PFSK-1 (cell line): ENCODE results near the gene FANCG.

Experiments used
- FOXP2 ChIP-seq: optimal IDR thresholded peaks from 2 replicates; pipeline ENCODE3; 2011; ENCODE audit warnings: borderline replicate concordance, control low read depth, inconsistent platforms; ENCODE audit not compliant: insufficient read depth; ENCODE audit errors: extremely low read length, extremely low read depth
- POLR2AphosphoS5 ChIP-seq: IDR thresholded peaks from 2 replicates; pipeline ENCODE4 v1.6.1; 2012; ENCODE audit warnings: low read depth, mild to moderate bottlenecking, control low read depth, low read length, moderate library complexity
- REST ChIP-seq, 2 experiments: IDR thresholded peaks; 2 replicates each; pipeline versions ENCODE4 v1.6.1 to v1.8.0; 2011 to 2012; ENCODE audit warnings: low read depth in 2 of 2, low read length in 2 of 2, control low read depth in 1 of 2, inconsistent platforms in 1 of 2, mild to moderate bottlenecking in 1 of 2, moderate library complexity in 1 of 2; ENCODE audit not compliant: insufficient read depth in 1 of 2
- SIN3A ChIP-seq: IDR thresholded peaks from 2 replicates; pipeline ENCODE4 v1.6.1; 2012; ENCODE audit warnings: mild to moderate bottlenecking, low read length, moderate library complexity, borderline replicate concordance; ENCODE audit not compliant: insufficient read depth
- TAF1 ChIP-seq: IDR thresholded peaks from 2 replicates; pipeline ENCODE4 v1.6.1; 2012; ENCODE audit warnings: low read length, control low read depth, borderline replicate concordance; ENCODE audit not compliant: insufficient read depth

The FANCG gene

GRCh38 chr9:35056571-35057270 lies 23.0 kb downstream of the FANCG start:
- no peak for TF ChIP-seq TAF1
- TF ChIP-seq SIN3A, result no peak
- TF ChIP-seq POLR2AphosphoS5, result no peak
- TF ChIP-seq REST (IDR thresholded peaks at IDR 0.05; ENCODE audit: insufficient read depth in 1 of 2, low read depth in 2 of 2, low read length in 2 of 2), result no peak
- TF ChIP-seq FOXP2, result no peak

GRCh38 chr9:35054871-35055644 lies 24.7 kb downstream of the FANCG start:
- TF ChIP-seq FOXP2 (no peak), POLR2AphosphoS5 (peak; percentile 8; the same call in 1 of the 2 replicates), TAF1 (no peak), REST (IDR thresholded peaks at IDR 0.05; ENCODE audit: insufficient read depth in 1 of 2, low read depth in 2 of 2, low read length in 2 of 2) (no peak), SIN3A (no peak)

- TF ChIP-seq REST (IDR thresholded peaks at IDR 0.05; ENCODE audit: insufficient read depth in 1 of 2, low read depth in 2 of 2, low read length in 2 of 2) (no peak), POLR2AphosphoS5 (0 out of 2 replicates have a peak, but pooled peaks have one; percentile 37), SIN3A (no peak), TAF1 (no peak), FOXP2 (no peak)
Observed at GRCh38 chr9:35054185-35054835, 25.4 kb downstream of the FANCG start.

- TF ChIP-seq FOXP2 (no peak), POLR2AphosphoS5 (no peak), SIN3A (no peak)
Observed at GRCh38 chr9:35051069-35051967, 28.4 kb downstream of the FANCG start.

GRCh38 chr9:35048511-35048910 lies 31.2 kb downstream of the FANCG start:
- no peak for TF ChIP-seq REST (IDR thresholded peaks at IDR 0.05; ENCODE audit: insufficient read depth in 1 of 2, low read depth in 2 of 2, low read length in 2 of 2)
- TF ChIP-seq POLR2AphosphoS5, result no peak
